GM21447 (cell line): ENCODE data around the gene EOGT.

ENCODE experiments used
- ATAC-seq: cut with Tn5 transposase; IDR thresholded peaks from one replicate; pipeline ENCODE4 v1.9.1; 2021; ENCODE audit not compliant: unreplicated experiment

The EOGT gene

GRCh38 chr3:68963891-68964290 is 49.6 kb downstream of the EOGT start:
- no peak for ATAC-seq

- ATAC-seq: no peak
Measured at GRCh38 chr3:68963376-68963775, 50.1 kb downstream of the EOGT start.

- no peak for ATAC-seq
Measured at GRCh38 chr3:68958932-68959331, 54.6 kb downstream of the EOGT start.

GRCh38 chr3:68957895-68958294 is 55.6 kb downstream of the EOGT start:
- no peak for ATAC-seq

- no peak for ATAC-seq
Measured at GRCh38 chr3:68953816-68954444, 59.6 kb downstream of the EOGT start.

GRCh38 chr3:68945225-68945624 is 68.3 kb downstream of the EOGT start:
- no peak for ATAC-seq

GRCh38 chr3:68943753-68944500 is 69.6 kb downstream of the EOGT start:
- no peak for ATAC-seq

GRCh38 chr3:68941055-68941454 is 72.4 kb downstream of the EOGT start:
- ATAC-seq: no peak

- ATAC-seq: no peak
Measured at GRCh38 chr3:68936856-68937255, 76.6 kb downstream of the EOGT start.

GRCh38 chr3:68935778-68936177 is 77.7 kb downstream of the EOGT start:
- no peak for ATAC-seq

- no peak for ATAC-seq
Measured at GRCh38 chr3:68931406-68932149, 81.9 kb downstream of the EOGT start.
